Measurements from ENCODE around the gene TGM6. TPM values are rescaled to one million over a fixed set of nuclear protein-coding genes. Genes with fewer than 3 reads are reported as not detected.

TGM6 gene
- total RNA-seq, 1 experiment from 2014 or later = not detected

GRCh38 chr20:2340136-2340535 lies 40.6 kb upstream of the TGM6 start:
- Histone ChIP-seq H3K4me2 (ENCODE audit: insufficient read depth, insufficient read length, low read length) (no peak overlapping the region), H4K91ac (ENCODE audit: insufficient read length, low read depth, low read length) (no peak overlapping the region), H3K23ac (ENCODE audit: insufficient read length, low read depth, low read length) (no peak overlapping the region), H3K4me1 (ENCODE audit: insufficient read depth, low read length) (no peaks in the 10 kb centered on the region), H3T11ph (ENCODE audit: low read length) (no peak overlapping the region), H2BK20ac (ENCODE audit: low read depth, low read length, poor library complexity, severe bottlenecking) (no peak overlapping the region), H4K8ac (replicated peaks; ENCODE audit: insufficient read length, low read depth, low read length) (no peak overlapping the region), H3K9me3 (ENCODE audit: control insufficient read depth, low read depth, low read length) (no peaks in the 10 kb centered on the region), H2BK5ac (ENCODE audit: insufficient read length, low read length) (no peak overlapping the region), H3K27me3 (ENCODE audit: insufficient read depth, low read length) (no peaks in the 10 kb centered on the region), H3K4ac (ENCODE audit: low read depth, low read length) (no peak overlapping the region), H3K27ac (ENCODE audit: insufficient read length, low read depth, low read length) (no peak overlapping the region), H4K5ac (ENCODE audit: insufficient read length, low read depth, low read length) (no peak overlapping the region), H3K79me2 (ENCODE audit: insufficient read depth, low read length) (no peaks in the 10 kb centered on the region), H2BK120ac (ENCODE audit: low read depth, low read length, poor library complexity, severe bottlenecking) (no peak overlapping the region), H3K79me1 (ENCODE audit: insufficient read depth, low read depth, low read length, poor library complexity, severe bottlenecking) (no peaks in the 10 kb centered on the region), H3K18ac (ENCODE audit: insufficient read length, low read depth, low read length) (no peak overlapping the region), H2AFZ (ENCODE audit: low read length) (no peak overlapping the region), H3K9ac (ENCODE audit: extremely low read depth, insufficient read length, low read length) (no peak overlapping the region), H2BK15ac (ENCODE audit: low read depth, low read length) (no peak overlapping the region), H3K23me2 (ENCODE audit: insufficient read length, low read depth, low read length, poor library complexity, severe bottlenecking) (no peaks in the 10 kb centered on the region), H2AK5ac (ENCODE audit: insufficient read length, low read length) (no peak overlapping the region), H4K20me1 (ENCODE audit: control insufficient read depth, insufficient read depth, insufficient read length) (no peaks in the 10 kb centered on the region), H2BK12ac (ENCODE audit: insufficient read length, low read depth, low read length) (no peak overlapping the region), H3K14ac (ENCODE audit: insufficient read depth, low read length) (no peak overlapping the region), H3K56ac (ENCODE audit: insufficient read length, low read depth, low read length) (no peak overlapping the region)
- H3K4me3 Mint-ChIP-seq = no peak overlapping the region
- H3K9me3 Mint-ChIP-seq = no peaks in the 10 kb centered on the region
- no peaks in the 10 kb centered on the region; a peak in 1 of 4 replicates for H3K4me1 Mint-ChIP-seq
- no CpG with 5 or more reads among the region's 11 CpGs for WGBS (ENCODE audit: extremely low coverage, insufficient read length, low lambda C conversion rate)
- DNase-seq = no peak
- peak; percentile 47 for TF ChIP-seq CTCF (conservative IDR thresholded peaks at IDR 0.05)
- no peaks in the 10 kb centered on the region for H3K36me3 Mint-ChIP-seq (ENCODE audit: insufficient read depth in 1 of 3, low read depth in 3 of 3)
- no peaks in the 10 kb centered on the region; the same call in none of the 2 replicates for H3K27me3 Mint-ChIP-seq (ENCODE audit: low read depth)
- no peak overlapping the region for H3K27ac Mint-ChIP-seq

Data from H9 (cell line).